GM23338 (cell line): ENCODE results near the gene DMRTA2. TPM values are rescaled to one million over a fixed set of nuclear protein-coding genes. Genes with fewer than 3 reads are reported as not detected.

Experiments
- ATAC-seq: fragments of 200-7000 bp; cut with Tn5 transposase; 3 replicates; pipeline ENCODE4 v1.9.1; 2020
- DNase-seq: peaks from one replicate; pipeline ENCODE4 v3.0.0-alpha.2; 2015; ENCODE audit warnings: low spot score
- H2AFZ ChIP-seq: fragments of 200-600 bp; sonication (generic); 2 replicates; pipeline ENCODE4 v1.8.0; 2016; ENCODE audit warnings: antibody characterized with exemption, mild to moderate bottlenecking, moderate library complexity
- H3F3A ChIP-seq: fragments of 200-600 bp; sonication (generic); replicated peaks from 2 replicates; pipeline ENCODE4 v1.8.0; 2017; ENCODE audit warnings: antibody characterized with exemption, mixed run types, low read depth
- H3K27ac ChIP-seq: fragments of 200-600 bp; sonication (generic); 2 replicates; pipeline ENCODE4 v1.6.1; 2016; ENCODE audit warnings: low read depth
- H3K27me3 ChIP-seq: fragments of 200-600 bp; sonication (generic); 2 replicates; pipeline ENCODE4 v1.8.0; 2016; ENCODE audit warnings: mild to moderate bottlenecking, mixed run types, moderate library complexity; ENCODE audit not compliant: insufficient read depth
- H3K36me3 ChIP-seq: fragments of 200-600 bp; sonication (generic); 2 replicates; pipeline ENCODE4 v1.8.0; 2016; ENCODE audit warnings: mild to moderate bottlenecking; ENCODE audit not compliant: insufficient read depth
- H3K4me1 ChIP-seq: fragments of 200-600 bp; sonication (generic); 2 replicates; pipeline ENCODE4 v1.8.0; 2016; ENCODE audit warnings: mild to moderate bottlenecking, moderate library complexity; ENCODE audit not compliant: insufficient read depth
- H3K4me2 ChIP-seq: fragments of 200-600 bp; sonication (generic); 2 replicates; pipeline ENCODE4 v1.7.1; 2017; ENCODE audit warnings: mixed run types
- H3K4me3 ChIP-seq: fragments of 200-600 bp; sonication (generic); 2 replicates; pipeline ENCODE4 v1.6.1; 2016; ENCODE audit warnings: mixed run types
- H3K79me2 ChIP-seq: fragments of 200-600 bp; sonication (generic); replicated peaks from 2 replicates; pipeline ENCODE4 v1.8.0; 2017; ENCODE audit warnings: mild to moderate bottlenecking; ENCODE audit not compliant: insufficient read depth
- H3K9me2 ChIP-seq: fragments of 200-600 bp; sonication (generic); 2 replicates; pipeline ENCODE4 v1.8.0; 2017; ENCODE audit not compliant: insufficient read depth
- H4K20me1 ChIP-seq: fragments of 200-600 bp; sonication (generic); replicated peaks from 2 replicates; pipeline ENCODE4 v1.8.0; 2017; ENCODE audit warnings: mild to moderate bottlenecking; ENCODE audit not compliant: insufficient read depth
- H3K27ac Mint-ChIP-seq: 2 replicates; pipeline ENCODE4 v1.8.0; 2020; ENCODE audit warnings: inconsistent platforms, mild to moderate bottlenecking, moderate library complexity, mixed read lengths
- H3K27me3 Mint-ChIP-seq: 3 replicates; pipeline ENCODE4 v1.8.0; 2022; ENCODE audit warnings: low read depth, mild to moderate bottlenecking, moderate library complexity, mixed read lengths, inconsistent platforms; ENCODE audit not compliant: insufficient read depth, poor library complexity
- H3K36me3 Mint-ChIP-seq: 3 replicates; pipeline ENCODE4 v1.8.0; 2021; ENCODE audit warnings: low read depth, mild to moderate bottlenecking, inconsistent platforms, moderate library complexity, mixed read lengths
- H3K4me1 Mint-ChIP-seq: 3 replicates; pipeline ENCODE4 v1.8.0; 2020; ENCODE audit warnings: mild to moderate bottlenecking, inconsistent platforms, mixed read lengths
- H3K4me3 Mint-ChIP-seq: 3 replicates; pipeline ENCODE4 v1.8.0; 2021; ENCODE audit warnings: moderate library complexity, mild to moderate bottlenecking, inconsistent platforms, mixed read lengths
- H3K9me3 Mint-ChIP-seq: 3 replicates; pipeline ENCODE4 v1.8.0; 2020; ENCODE audit warnings: moderate library complexity, mild to moderate bottlenecking, inconsistent platforms, mixed read lengths
- CREB1 ChIP-seq: fragments of 250-450 bp; sonication (Bioruptor Pico); IDR thresholded peaks from 2 replicates; pipeline ENCODE4 v1.5.0; 2020; ENCODE audit warnings: low read depth, mild to moderate bottlenecking, moderate library complexity
- CTCF ChIP-seq, 2 experiments: fragments of 200-600 bp in 1 of 2; sonication (generic) in 1 of 2; conservative IDR thresholded peaks; 2 replicates each; pipeline versions ENCODE4 v1.5.1 to v1.6.1; 2016 to 2017; ENCODE audit warnings: antibody characterized with exemption in 2 of 2, low read depth in 2 of 2, mild to moderate bottlenecking in 2 of 2, moderate library complexity in 1 of 2
- EZH2 ChIP-seq: fragments of 200-600 bp; sonication (generic); IDR thresholded peaks from one replicate; pipeline ENCODE4 v1.8.0; 2017; ENCODE audit warnings: antibody characterized with exemption, mild to moderate bottlenecking, low read depth; ENCODE audit not compliant: unreplicated experiment
- EZH2phosphoT487 ChIP-seq: fragments of 200-600 bp; sonication (generic); IDR thresholded peaks from one replicate; pipeline ENCODE4 v1.8.1; 2018; ENCODE audit warnings: antibody characterized with exemption; ENCODE audit not compliant: unreplicated experiment
- JUNB ChIP-seq: IDR thresholded peaks from one replicate; pipeline ENCODE4 v1.6.1; 2016; ENCODE audit warnings: antibody characterized with exemption; ENCODE audit not compliant: unreplicated experiment
- NANOG ChIP-seq: IDR thresholded peaks from 2 replicates; pipeline ENCODE4 v1.6.1; 2016; ENCODE audit warnings: antibody characterized with exemption, borderline replicate concordance
- REST ChIP-seq: IDR thresholded peaks from one replicate; pipeline ENCODE4 v1.6.1; 2018; ENCODE audit warnings: antibody characterized with exemption; ENCODE audit not compliant: unreplicated experiment
- STAT1 ChIP-seq: IDR thresholded peaks from one replicate; pipeline ENCODE4 v1.6.1; 2016; ENCODE audit warnings: antibody characterized with exemption; ENCODE audit not compliant: unreplicated experiment
- ZNF114 ChIP-seq: fragments of 250-450 bp; sonication (Bioruptor Pico); IDR thresholded peaks from 2 replicates; pipeline ENCODE4 v1.5.0; 2020; ENCODE audit warnings: mild to moderate bottlenecking, moderate library complexity
- ZNF331 ChIP-seq: fragments of 250-450 bp; sonication (Bioruptor Pico); IDR thresholded peaks from 2 replicates; pipeline ENCODE4 v1.5.0; 2020; ENCODE audit warnings: low read depth, mild to moderate bottlenecking, moderate library complexity
- ZNF462 ChIP-seq: fragments of 250-450 bp; sonication (Bioruptor Pico); IDR thresholded peaks from 2 replicates; pipeline ENCODE4 v1.5.0; 2020; ENCODE audit warnings: mild to moderate bottlenecking, moderate library complexity
- polyA plus RNA-seq: library from polyadenylated mRNA; unstranded; fragments of >200 nt; fragmentation: Nextera tagmentation; extraction: Ambion mirVana; gene quantifications from 2 replicates; pipeline ENCODE4 v1.2.1, GENCODE V29; 2016
- total RNA-seq: library from RNA; depleted of rRNA; stranded (reverse); fragments of >200 nt; shearing (Covaris generic); gene quantifications from 2 replicates; pipeline ENCODE4 v1.2.3, GENCODE V29; 2014

Gene DMRTA2
- total and polyA plus RNA-seq, 2 experiments from 2014 or later, result 0.07 TPM; not detected in 1

- TF ChIP-seq ZNF462 (no peak), CTCF (conservative IDR thresholded peaks at IDR 0.05; ENCODE audit: low read depth in 2 of 2) (no peak), ZNF331 (CRISPR knock-in tag) (no peak), EZH2 (no peak), CREB1 (CRISPR knock-in tag) (no peak), ZNF114 (no peak), JUNB (no peak), NANOG (no peak)
Observed at GRCh38 chr1:50423670-50424000, 392 bp upstream of the DMRTA2 start (continued).

- no peak for DNase-seq
- peaks cover 6% of the 10 kb centered on the region for H3K9me3 Mint-ChIP-seq
- ATAC-seq, result no peak
- H3K4me1 Mint-ChIP-seq, result peaks cover 60% of the 10 kb centered on the region
- Histone ChIP-seq H3K27me3 (peaks cover 100% of the 10 kb centered on the region), H3K4me1 (peaks cover 38% of the 10 kb centered on the region), H3K36me3 (no peaks in the 10 kb centered on the region; the same call in 1 of the 2 replicates), H3F3A (0 out of 2 replicates have a peak, but pooled peaks cover 13% of the 10 kb centered on the region), H3K27ac (no peak overlapping the region), H3K79me2 (no peaks in the 10 kb centered on the region), H3K4me3 (peak overlapping the region; percentile 75), H3K9me2 (no peaks in the 10 kb centered on the region), H4K20me1 (peaks cover 41% of the 10 kb centered on the region), H3K4me2 (peak overlapping the region; percentile 93), H2AFZ (peak overlapping the region; percentile 86)
- no peak overlapping the region for H3K27ac Mint-ChIP-seq
- H3K27me3 Mint-ChIP-seq, result peaks cover 96% of the 10 kb centered on the region
- H3K36me3 Mint-ChIP-seq, result peaks cover 4% of the 10 kb centered on the region; the same call in 2 of the 3 replicates
- peak overlapping the region; percentile 76 for H3K4me3 Mint-ChIP-seq
- TF ChIP-seq STAT1 (no peak), REST (no peak), EZH2phosphoT487 (no peak), EZH2 (no peak), CREB1 (CRISPR knock-in tag) (no peak), ZNF331 (CRISPR knock-in tag) (no peak)
Observed at GRCh38 chr1:50422675-50422945, 633 bp downstream of the DMRTA2 start.
